ENCODE measurements around the gene ACADSB.

Gene ACADSB

GRCh38 chr10:123027861-123028260 is 19.1 kb downstream of the ACADSB start:
- Histone ChIP-seq H3K27me3 (ENCODE audit: control insufficient read depth in 1 of 2, insufficient read depth in 1 of 2, low read length in 2 of 2) (no peaks in the 10 kb centered on the region), H3K4me1 (ENCODE audit: control insufficient read depth, insufficient read depth, low read depth, low read length) (peaks cover 1% of the 10 kb centered on the region), H2AFZ (ENCODE audit: low read depth, low read length) (no peak overlapping the region), H4K91ac (ENCODE audit: low read length) (no peak overlapping the region), H2BK120ac (ENCODE audit: low read depth, low read length) (no peak overlapping the region), H3K9ac (ENCODE audit: low read length) (no peak overlapping the region), H2BK15ac (ENCODE audit: low read depth, poor library complexity, severe bottlenecking) (no peak overlapping the region), H3K9me3 (ENCODE audit: control insufficient read depth, low read length) (no peaks in the 10 kb centered on the region), H3K14ac (ENCODE audit: low read length in 2 of 2) (no peak overlapping the region), H3K27ac (ENCODE audit: low read length, poor library complexity, severe bottlenecking) (no peak overlapping the region), H2BK12ac (ENCODE audit: low read length in 2 of 2) (no peak overlapping the region), H2AK5ac (ENCODE audit: low read length, severe bottlenecking) (no peak overlapping the region), H3K4me2 (ENCODE audit: low read length, poor library complexity, severe bottlenecking) (no peak overlapping the region), H3K36me3 (ENCODE audit: control insufficient read depth in 1 of 2, insufficient read depth in 2 of 2, low read depth in 1 of 2, low read length in 2 of 2) (no peaks in the 10 kb centered on the region), H2BK5ac (ENCODE audit: low read depth, low read length, poor library complexity, severe bottlenecking) (no peak overlapping the region), H3K23ac (ENCODE audit: low read length in 2 of 2) (no peak overlapping the region), H3K79me1 (replicated peaks; ENCODE audit: low read length, poor library complexity, severe bottlenecking) (peaks cover 3% of the 10 kb centered on the region), H3K4ac (ENCODE audit: low read depth in 1 of 2, low read length in 2 of 2) (no peak overlapping the region), H3K4me3 (ENCODE audit: insufficient read depth in 1 of 2, low read depth in 1 of 2, low read length in 2 of 2) (no peak overlapping the region), H4K8ac (ENCODE audit: low read length) (no peak overlapping the region), H3K18ac (ENCODE audit: low read depth in 1 of 2, low read length in 2 of 2) (no peak overlapping the region)
- no peak for DNase-seq

GRCh38 chr10:123031124-123031523 is 22.3 kb downstream of the ACADSB start:
- no peak overlapping the region for H3K4me2 ChIP-seq (ENCODE audit: low read length, poor library complexity, severe bottlenecking)
- H3K18ac ChIP-seq (ENCODE audit: low read depth in 1 of 2, low read length in 2 of 2), result no peak overlapping the region
- no peaks in the 10 kb centered on the region for H3K79me1 ChIP-seq (replicated peaks; ENCODE audit: low read length, poor library complexity, severe bottlenecking)
- H2AFZ ChIP-seq (ENCODE audit: low read depth, low read length), result no peak overlapping the region
- H2BK12ac ChIP-seq (ENCODE audit: low read length in 2 of 2), result no peak overlapping the region
- H2BK120ac ChIP-seq (ENCODE audit: low read depth, low read length), result no peak overlapping the region
- no peaks in the 10 kb centered on the region for H3K9me3 ChIP-seq (ENCODE audit: control insufficient read depth, low read length)
- H2BK15ac ChIP-seq (ENCODE audit: low read depth, poor library complexity, severe bottlenecking), result no peak overlapping the region
- H3K14ac ChIP-seq (ENCODE audit: low read length in 2 of 2), result no peak overlapping the region
- H3K4me3 ChIP-seq (ENCODE audit: insufficient read depth in 1 of 2, low read depth in 1 of 2, low read length in 2 of 2), result no peak overlapping the region
- H3K4ac ChIP-seq (ENCODE audit: low read depth in 1 of 2, low read length in 2 of 2), result no peak overlapping the region
- no peak overlapping the region for H3K23ac ChIP-seq (ENCODE audit: low read length in 2 of 2)
- H3K36me3 ChIP-seq (ENCODE audit: control insufficient read depth in 1 of 2, insufficient read depth in 2 of 2, low read depth in 1 of 2, low read length in 2 of 2), result peaks cover 0 to 9% of the 10 kb centered on the region in 2 experiments
- H4K8ac ChIP-seq (ENCODE audit: low read length), result no peak overlapping the region
- H3K27ac ChIP-seq (ENCODE audit: low read length, poor library complexity, severe bottlenecking), result no peak overlapping the region
- H3K4me1 ChIP-seq (ENCODE audit: control insufficient read depth, insufficient read depth, low read depth, low read length), result no peaks in the 10 kb centered on the region
- H3K27me3 ChIP-seq (ENCODE audit: control insufficient read depth in 1 of 2, insufficient read depth in 1 of 2, low read length in 2 of 2), result no peaks in the 10 kb centered on the region
- no peak overlapping the region for H3K9ac ChIP-seq (ENCODE audit: low read length)
- H4K91ac ChIP-seq (ENCODE audit: low read length), result no peak overlapping the region
- no CpG with 5 or more reads among the region's 1 CpG for WGBS
- H2AK5ac ChIP-seq (ENCODE audit: low read length, severe bottlenecking), result no peak overlapping the region
- DNase-seq, result no peak
- H2BK5ac ChIP-seq (ENCODE audit: low read depth, low read length, poor library complexity, severe bottlenecking), result no peak overlapping the region

GRCh38 chr10:123034332-123034731 is 25.5 kb downstream of the ACADSB start:
- Histone ChIP-seq H3K27ac (ENCODE audit: low read length, poor library complexity, severe bottlenecking) (no peak overlapping the region), H3K4me2 (ENCODE audit: low read length, poor library complexity, severe bottlenecking) (no peak overlapping the region), H3K4ac (ENCODE audit: low read depth in 1 of 2, low read length in 2 of 2) (no peak overlapping the region), H2AK5ac (ENCODE audit: low read length, severe bottlenecking) (no peak overlapping the region), H3K36me3 (ENCODE audit: control insufficient read depth in 1 of 2, insufficient read depth in 2 of 2, low read depth in 1 of 2, low read length in 2 of 2) (peaks cover 0 to 17% of the 10 kb centered on the region in 2 experiments), H2AFZ (ENCODE audit: low read depth, low read length) (no peak overlapping the region), H4K8ac (ENCODE audit: low read length) (no peak overlapping the region), H2BK15ac (ENCODE audit: low read depth, poor library complexity, severe bottlenecking) (no peak overlapping the region), H3K23ac (ENCODE audit: low read length in 2 of 2) (no peak overlapping the region), H2BK12ac (ENCODE audit: low read length in 2 of 2) (no peak overlapping the region), H3K14ac (ENCODE audit: low read length in 2 of 2) (no peak overlapping the region), H3K4me3 (ENCODE audit: insufficient read depth in 1 of 2, low read depth in 1 of 2, low read length in 2 of 2) (no peak overlapping the region), H4K91ac (ENCODE audit: low read length) (no peak overlapping the region), H3K79me1 (replicated peaks; ENCODE audit: low read length, poor library complexity, severe bottlenecking) (no peaks in the 10 kb centered on the region), H3K9ac (ENCODE audit: low read length) (no peak overlapping the region), H3K27me3 (ENCODE audit: control insufficient read depth in 1 of 2, insufficient read depth in 1 of 2, low read length in 2 of 2) (no peaks in the 10 kb centered on the region), H3K9me3 (ENCODE audit: control insufficient read depth, low read length) (no peaks in the 10 kb centered on the region), H3K4me1 (ENCODE audit: control insufficient read depth, insufficient read depth, low read depth, low read length) (no peaks in the 10 kb centered on the region), H3K18ac (ENCODE audit: low read depth in 1 of 2, low read length in 2 of 2) (no peak overlapping the region), H2BK5ac (ENCODE audit: low read depth, low read length, poor library complexity, severe bottlenecking) (no peak overlapping the region), H2BK120ac (ENCODE audit: low read depth, low read length) (no peak overlapping the region)
- DNase-seq, result no peak

- no peak overlapping the region for H4K91ac ChIP-seq (ENCODE audit: low read length)
- H3K4me3 ChIP-seq (ENCODE audit: insufficient read depth in 1 of 2, low read depth in 1 of 2, low read length in 2 of 2), result no peak overlapping the region
- DNase-seq, result no peak
- no peak overlapping the region for H3K14ac ChIP-seq (ENCODE audit: low read length in 2 of 2)
- H2AK5ac ChIP-seq (ENCODE audit: low read length, severe bottlenecking), result no peak overlapping the region
- H2BK12ac ChIP-seq (ENCODE audit: low read length in 2 of 2), result no peak overlapping the region
- H3K4me2 ChIP-seq (ENCODE audit: low read length, poor library complexity, severe bottlenecking), result no peak overlapping the region
- H3K4me1 ChIP-seq (ENCODE audit: control insufficient read depth, insufficient read depth, low read depth, low read length), result no peaks in the 10 kb centered on the region
- H3K23ac ChIP-seq (ENCODE audit: low read length in 2 of 2), result no peak overlapping the region
- H2BK120ac ChIP-seq (ENCODE audit: low read depth, low read length), result no peak overlapping the region
- H3K27me3 ChIP-seq (ENCODE audit: control insufficient read depth in 1 of 2, insufficient read depth in 1 of 2, low read length in 2 of 2), result no peaks in the 10 kb centered on the region
- no peak overlapping the region for H2BK5ac ChIP-seq (ENCODE audit: low read depth, low read length, poor library complexity, severe bottlenecking)
- H3K18ac ChIP-seq (ENCODE audit: low read depth in 1 of 2, low read length in 2 of 2), result no peak overlapping the region
- no peak overlapping the region for H4K8ac ChIP-seq (ENCODE audit: low read length)
- no peak overlapping the region for H3K4ac ChIP-seq (ENCODE audit: low read depth in 1 of 2, low read length in 2 of 2)
- H3K9ac ChIP-seq (ENCODE audit: low read length), result no peak overlapping the region
- H2BK15ac ChIP-seq (ENCODE audit: low read depth, poor library complexity, severe bottlenecking), result no peak overlapping the region
- H3K9me3 ChIP-seq (ENCODE audit: control insufficient read depth, low read length), result no peaks in the 10 kb centered on the region
- no peak overlapping the region for H2AFZ ChIP-seq (ENCODE audit: low read depth, low read length)
- WGBS, result 91% methylated on average over 7 of the region's 8 CpGs
- H3K79me1 ChIP-seq (replicated peaks; ENCODE audit: low read length, poor library complexity, severe bottlenecking), result no peaks in the 10 kb centered on the region
- H3K36me3 ChIP-seq (ENCODE audit: control insufficient read depth in 1 of 2, insufficient read depth in 2 of 2, low read depth in 1 of 2, low read length in 2 of 2), result peaks cover 0 to 17% of the 10 kb centered on the region in 2 experiments
- H3K27ac ChIP-seq (ENCODE audit: low read length, poor library complexity, severe bottlenecking), result no peak overlapping the region
These were observed 26.8 kb downstream of the ACADSB start for GRCh38 chr10:123035467-123036086.
